IMR-90 (cell line): ENCODE data around the gene PLA2G4C. TPM values are rescaled to one million over a fixed set of nuclear protein-coding genes. Genes with fewer than 3 reads are reported as not detected.

Source experiments
- ATAC-seq: fragments of 200-7000 bp; cut with Tn5 transposase; 2 replicates; pipeline ENCODE4 v1.9.1; 2020; ENCODE audit warnings: low read depth, mild to moderate bottlenecking, moderate library complexity
- BruUV-seq: library from RNA; stranded (reverse); fragments of 400-500 nt; replicated peaks from 2 replicates; lab custom pipeline; 2021; lab: Mats Ljungman, UMichigan
- CTCF ChIA-PET: fragments of 300-600 bp; formaldehyde crosslinking; extraction: SDS; loops from one replicate; lab custom pipeline; 2021; ENCODE audit warnings: antibody characterized with exemption; lab: Yijun Ruan, JAX
- POLR2A ChIA-PET: fragments of 300-600 bp; sonication (Branson Sonifier 250); formaldehyde crosslinking; loops from one replicate; lab custom pipeline; 2022; ENCODE audit warnings: antibody characterized with exemption; ENCODE audit not compliant: unreplicated experiment; lab: Charles Lee
- DNase-seq: peaks from one replicate; pipeline ENCODE4 v3.0.0; 2013
- H2AFZ ChIP-seq: replicated peaks from 2 replicates; pipeline ENCODE3; 2013; ENCODE audit warnings: low read length, mild to moderate bottlenecking; ENCODE audit not compliant: poor library complexity
- H2AK5ac ChIP-seq: 2 replicates; pipeline ENCODE4 v1.6.1; 2013; ENCODE audit warnings: low read depth, low read length, inconsistent platforms
- H2AK9ac ChIP-seq: replicated peaks from 2 replicates; pipeline ENCODE3; 2013; ENCODE audit warnings: mild to moderate bottlenecking, low read depth, low read length, moderate library complexity; ENCODE audit not compliant: poor library complexity
- H2BK120ac ChIP-seq: 2 replicates; pipeline ENCODE4 v1.6.1; 2013; ENCODE audit warnings: low read depth, low read length, inconsistent platforms
- H2BK15ac ChIP-seq: 3 replicates; pipeline ENCODE4 v1.6.1; 2013; ENCODE audit warnings: low read depth, low read length, inconsistent platforms
- H2BK20ac ChIP-seq: 2 replicates; pipeline ENCODE4 v1.6.1; 2013; ENCODE audit warnings: low read depth, mild to moderate bottlenecking, inconsistent platforms, low read length, moderate library complexity
- H2BK5ac ChIP-seq: 2 replicates; pipeline ENCODE4 v1.6.1; 2013; ENCODE audit warnings: mild to moderate bottlenecking, low read depth, low read length, inconsistent platforms; ENCODE audit not compliant: poor library complexity, severe bottlenecking
- H3K14ac ChIP-seq: replicated peaks from 2 replicates; pipeline ENCODE4 v1.6.1; 2013; ENCODE audit warnings: low read depth, low read length, inconsistent platforms
- H3K18ac ChIP-seq: 2 replicates; pipeline ENCODE4 v1.6.1; 2013; ENCODE audit warnings: low read depth, low read length, control low read depth
- H3K23ac ChIP-seq: 2 replicates; pipeline ENCODE4 v1.6.1; 2013; ENCODE audit warnings: low read depth, low read length, inconsistent platforms
- H3K27ac ChIP-seq: 2 replicates; pipeline ENCODE4 v1.5.1; 2013; ENCODE audit warnings: mild to moderate bottlenecking, control low read depth, low read length; ENCODE audit not compliant: insufficient read depth
- H3K27me3 ChIP-seq: 2 replicates; pipeline ENCODE4 v1.6.1; 2013; ENCODE audit warnings: low read length; ENCODE audit not compliant: control insufficient read depth, insufficient read depth
- H3K36me3 ChIP-seq: 2 replicates; pipeline ENCODE4 v1.6.1; 2013; ENCODE audit warnings: low read length, mixed read lengths; ENCODE audit not compliant: control insufficient read depth, insufficient read depth
- H3K4ac ChIP-seq: 2 replicates; pipeline ENCODE4 v1.6.1; 2013; ENCODE audit warnings: low read depth, low read length, inconsistent platforms
- H3K4me1 ChIP-seq: 2 replicates; pipeline ENCODE4 v1.6.1; 2013; ENCODE audit warnings: low read length, mixed read lengths; ENCODE audit not compliant: control insufficient read depth, insufficient read depth
- H3K4me2 ChIP-seq: 2 replicates; pipeline ENCODE4 v1.6.1; 2013; ENCODE audit warnings: low read depth, mild to moderate bottlenecking, control low read depth, low read length, moderate library complexity
- H3K4me3 ChIP-seq: 2 replicates; pipeline ENCODE4 v1.5.1; 2013; ENCODE audit warnings: low read depth, mild to moderate bottlenecking, control low read depth, low read length, moderate library complexity; ENCODE audit not compliant: insufficient read depth
- H3K56ac ChIP-seq: 2 replicates; pipeline ENCODE4 v1.6.1; 2013; ENCODE audit warnings: low read length, inconsistent platforms; ENCODE audit not compliant: insufficient read depth; ENCODE audit errors: extremely low read depth
- H3K79me1 ChIP-seq, 2 experiments: 2 replicates each; pipeline ENCODE4 v1.6.1; 2013; ENCODE audit warnings: low read length in 2 of 2, inconsistent platforms in 1 of 2, low read depth in 1 of 2
- H3K9ac ChIP-seq: 2 replicates; pipeline ENCODE4 v1.6.1; 2013; ENCODE audit warnings: low read depth, low read length, control low read depth
- H3K9me1 ChIP-seq: 2 replicates; pipeline ENCODE4 v1.6.1; 2013; ENCODE audit warnings: low read length, inconsistent platforms; ENCODE audit not compliant: insufficient read depth
- H3K9me3 ChIP-seq: 2 replicates; pipeline ENCODE4 v1.6.1; 2013; ENCODE audit warnings: low read length; ENCODE audit not compliant: control insufficient read depth, insufficient read depth
- H4K20me1 ChIP-seq: 2 replicates; pipeline ENCODE4 v1.6.1; 2013; ENCODE audit warnings: low read length, inconsistent platforms; ENCODE audit not compliant: insufficient read depth
- H4K5ac ChIP-seq: 2 replicates; pipeline ENCODE4 v1.6.1; 2013; ENCODE audit warnings: mild to moderate bottlenecking, low read depth, low read length, control low read depth
- H4K8ac ChIP-seq, 2 experiments: 2 replicates each; pipeline ENCODE4 v1.6.1; 2013; ENCODE audit warnings: low read depth in 2 of 2, low read length in 2 of 2, control low read depth in 1 of 2, inconsistent platforms in 1 of 2
- H4K91ac ChIP-seq: 2 replicates; pipeline ENCODE4 v1.6.1; 2013; ENCODE audit warnings: low read depth, low read length, inconsistent platforms; ENCODE audit not compliant: insufficient read depth
- CTCF ChIP-seq: conservative IDR thresholded peaks from 2 replicates; pipeline ENCODE4 v1.5.1; 2012; ENCODE audit warnings: mild to moderate bottlenecking, low read depth, low read length, improper control_type of control experiment
- MAFK ChIP-seq: IDR thresholded peaks from 2 replicates; pipeline ENCODE4 v1.6.1; 2012; ENCODE audit warnings: low read depth, low read length, improper control_type of control experiment
- USF2 ChIP-seq: fragments of 150-350 bp; IDR thresholded peaks from 2 replicates; pipeline ENCODE4 v1.6.1; 2017; ENCODE audit warnings: mild to moderate bottlenecking, antibody characterized with exemption, low read length, low read depth
- WGBS, 2 experiments: methylation state at CpG; one replicate each; pipeline versions ENCODE4 v1.1.5 to v1.1.7; 2013; ENCODE audit warnings: missing lambda C conversion rate in 2 of 2; ENCODE audit not compliant: insufficient read length in 1 of 2; ENCODE audit errors: extremely low coverage in 2 of 2; 5-methylcytosine and 5-hydroxymethylcytosine counted together
- dilution Hi-C: fragments of 300-500 bp; cut with HindIII; formaldehyde crosslinking; loops from one replicate; pipeline ENCODE4 v1.14.3; 2018; ENCODE audit warnings: low sequenced_read_pairs; ENCODE audit not compliant: unreplicated experiment
- in situ Hi-C: fragments of 300-500 bp; cut with MboI; formaldehyde crosslinking; loops from 3 replicates; pipeline ENCODE4 v1.14.3; 2019; ENCODE audit warnings: low sequenced_read_pairs, inconsistent platforms, mixed read lengths
- intact Hi-C: fragments of 100-400 bp; cut with micrococcal nuclease; formaldehyde crosslinking; loops from 2 replicates; pipeline ENCODE4 v1.10.0; 2022
- polyA plus RNA-seq, 3 experiments: library from polyadenylated mRNA; depleted of rRNA; stranded (reverse); fragments of >200 nt; gene quantifications; 2 replicates each; pipeline ENCODE4 v1.2.3, GENCODE V29; 2012; ENCODE audit warnings: low replicate concordance in 1 of 3
- total RNA-seq: library from RNA; depleted of rRNA; stranded (reverse); fragments of >200 nt; gene quantifications from 2 replicates; pipeline ENCODE4 v1.2.3, GENCODE V29; 2012

Gene PLA2G4C
- total and polyA plus RNA-seq, 2 of the 4 experiments (the other 2 are of a cell fraction): 4.3 to 5.7 TPM

DNA sequence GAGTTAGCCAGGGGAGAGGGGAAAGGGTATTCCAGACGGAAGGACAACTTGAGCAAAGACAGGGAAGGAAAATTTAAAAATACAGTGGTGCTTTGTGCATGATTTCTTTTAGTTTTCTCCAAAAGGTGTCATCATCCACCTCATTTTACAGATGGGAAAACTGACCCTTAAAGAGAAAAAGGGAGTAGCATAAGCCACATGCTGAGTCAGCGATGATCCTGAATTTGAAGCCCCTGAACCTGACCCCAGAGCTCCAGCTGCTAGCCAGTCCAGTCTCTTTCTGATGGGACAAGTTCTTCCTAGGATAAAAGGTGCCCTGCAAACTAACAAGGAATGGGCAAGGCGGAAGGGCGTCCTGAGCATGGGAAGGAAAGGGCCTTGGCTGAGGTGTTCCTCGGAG is 77.0 kb downstream of the PLA2G4C start:
- peaks cover 2% of the 10 kb centered on the region for H3K27me3 ChIP-seq
- H3K23ac ChIP-seq: no peak overlapping the region
- TF ChIP-seq CTCF: no peak
- peak; percentile 40 for TF ChIP-seq MAFK
- TF ChIP-seq USF2: no peak
- ChIA-PET POLR2A (no interaction called here), CTCF (interaction anchor here (0.6 kb wide), 2 partner anchors 70 to 165 kb away, joined by 3 to 4 read pairs; no protein-coding TSS in a partner anchor)
- H3K9ac ChIP-seq: no peak overlapping the region
- in situ Hi-C loops (no loop called here), dilution Hi-C loops (no loop called here), intact Hi-C loops (no loop called here)
- H3K18ac ChIP-seq: no peak overlapping the region
- H3K4me1 ChIP-seq: no peaks in the 10 kb centered on the region
- no TSS peak for BruUV-seq
- no peak overlapping the region for H2AFZ ChIP-seq
- no peak overlapping the region for H4K5ac ChIP-seq
- no peak overlapping the region for H2BK5ac ChIP-seq
- no peak overlapping the region for H4K8ac ChIP-seq
- no peaks in the 10 kb centered on the region for H4K20me1 ChIP-seq
- H2AK5ac ChIP-seq: no peak overlapping the region
- H3K9me3 ChIP-seq: no peaks in the 10 kb centered on the region
- no peak overlapping the region for H2BK20ac ChIP-seq
- H2AK9ac ChIP-seq: no peak overlapping the region
- no peak overlapping the region for H2BK120ac ChIP-seq
- ATAC-seq (no peak), DNase-seq (no peak)
- no peaks in the 10 kb centered on the region for H3K36me3 ChIP-seq
- H2BK15ac ChIP-seq: no peak overlapping the region
- no peak overlapping the region for H3K4me3 ChIP-seq
- H3K56ac ChIP-seq: no peak overlapping the region
- no peak overlapping the region for H3K27ac ChIP-seq
- H3K79me1 ChIP-seq: no peaks in the 10 kb centered on the region
- H3K9me1 ChIP-seq: no peaks in the 10 kb centered on the region
- WGBS, 2 experiments: 57% methylated on average over 4 of the region's 5 CpGs; no CpG with 5 or more reads in 1 of the 2 experiments
- no peak overlapping the region for H4K91ac ChIP-seq
- no peak overlapping the region for H3K14ac ChIP-seq
- no peak overlapping the region for H3K4me2 ChIP-seq
- H3K4ac ChIP-seq: no peak overlapping the region
